Activated CD4-positive, alpha-beta T cell treated with anti-CD3 and anti-CD28 coated beads, Interleukin-2, amount 10 ng/mL, durations not matched to agents 7 days and 5 days (primary cell): ENCODE measurements around the gene XPO5. TPM values are rescaled to one million over a fixed set of nuclear protein-coding genes. Genes with fewer than 3 reads are reported as not detected.
A peak's percentile ranks its signal among the peaks of the same experiment; 100 is the strongest.

Experiments used
- CTCF ChIA-PET: fragments of 350-600 bp; sonication (Branson Sonifier 250); formaldehyde crosslinking; loops from one replicate; lab custom pipeline; 2021; ENCODE audit warnings: antibody characterized with exemption; lab: Charles Lee
- POLR2A ChIA-PET: fragments of 350-600 bp; sonication (Branson Sonifier 250); formaldehyde crosslinking; loops from one replicate; lab custom pipeline; 2021; ENCODE audit warnings: antibody characterized with exemption; lab: Charles Lee
- DNase-seq: peaks from one replicate; pipeline ENCODE4 v3.0.0-alpha.2; 2020
- H3K27ac Mint-ChIP-seq: one replicate; pipeline ENCODE4 v1.8.0; 2021; ENCODE audit warnings: mild to moderate bottlenecking, moderate library complexity, mixed read lengths
- H3K27me3 Mint-ChIP-seq: one replicate; pipeline ENCODE4 v1.8.0; 2021; ENCODE audit warnings: mixed read lengths
- H3K36me3 Mint-ChIP-seq: one replicate; pipeline ENCODE4 v1.8.0; 2021; ENCODE audit warnings: low read depth, mixed read lengths
- H3K4me1 Mint-ChIP-seq: one replicate; pipeline ENCODE4 v1.8.0; 2021; ENCODE audit warnings: mixed read lengths
- H3K4me3 Mint-ChIP-seq: one replicate; pipeline ENCODE4 v1.8.0; 2021; ENCODE audit warnings: mild to moderate bottlenecking, moderate library complexity, mixed read lengths
- H3K9me3 Mint-ChIP-seq: one replicate; pipeline ENCODE4 v1.8.0; 2021; ENCODE audit warnings: mixed read lengths
- total RNA-seq, 2 experiments: library from RNA; stranded (reverse); gene quantifications; one replicate each; pipeline ENCODE4 v1.2.3, GENCODE V29; 2021

Gene XPO5
- total RNA-seq, 2 experiments from 2014 or later = 55.5 to 60.3 TPM

- H3K9me3 Mint-ChIP-seq = no peaks in the 10 kb centered on the region
- POLR2A ChIA-PET = no interaction called here
- CTCF ChIA-PET = interaction anchor here (1.3 to 7.0 kb wide), 4 partner anchors 8 to 263 kb away, joined by 3 to 54 read pairs (median 6); partner anchors contain the start of genes DNPH1 and LRRC73
- no peak overlapping the region for H3K27ac Mint-ChIP-seq
- H3K4me1 Mint-ChIP-seq = peaks cover 19% of the 10 kb centered on the region
- no peaks in the 10 kb centered on the region for H3K27me3 Mint-ChIP-seq
- H3K36me3 Mint-ChIP-seq = no peaks in the 10 kb centered on the region
- DNase-seq = no peak
- no peak overlapping the region for H3K4me3 Mint-ChIP-seq
Measured at GRCh38 chr6:43491750-43492661, 83.8 kb downstream of the XPO5 start.

- Mint-ChIP-seq H3K4me1 (peaks cover 15% of the 10 kb centered on the region), H3K9me3 (no peaks in the 10 kb centered on the region)
- POLR2A ChIA-PET = interaction anchor here (0.6 kb wide), 1 partner anchor 110 kb away, joined by 3 read pairs; no protein-coding TSS in a partner anchor
Measured at GRCh38 chr6:43490523-43490939, 85.3 kb downstream of the XPO5 start.

GRCh38 chr6:43489277-43490072, 86.4 kb downstream of the XPO5 start:
- Mint-ChIP-seq H3K36me3 (no peaks in the 10 kb centered on the region), H3K27me3 (no peaks in the 10 kb centered on the region), H3K9me3 (no peaks in the 10 kb centered on the region), H3K27ac (no peak overlapping the region), H3K4me1 (peaks cover 6% of the 10 kb centered on the region), H3K4me3 (no peak overlapping the region)
- ChIA-PET POLR2A (interaction anchor here (0.6 kb wide), 1 partner anchor 109 kb away, joined by 3 read pairs; no protein-coding TSS in a partner anchor), CTCF (interaction anchor here (0.7 to 1.9 kb wide), 9 partner anchors 8 to 261 kb away, joined by 3 to 6 read pairs (median 3); partner anchors contain the start of genes DNPH1 and TJAP1)
- no peak for DNase-seq

More at GRCh38 chr6:43490523-43490939, 85.3 kb downstream of the XPO5 start:
- Mint-ChIP-seq H3K36me3 (no peaks in the 10 kb centered on the region), H3K4me3 (no peak overlapping the region), H3K27ac (no peak overlapping the region), H3K27me3 (no peaks in the 10 kb centered on the region)
- CTCF ChIA-PET = interaction anchor here (1.0 to 7.0 kb wide), 4 partner anchors 10 to 34 kb away, joined by 3 to 54 read pairs (median 4); partner anchors contain the start of genes LRRC73 and TJAP1
- no peak for DNase-seq

GRCh38 chr6:43488667-43489276, 87.1 kb downstream of the XPO5 start:
- H3K4me1 Mint-ChIP-seq = peaks cover under 1% of the 10 kb centered on the region
- no peak overlapping the region for H3K27ac Mint-ChIP-seq
- no peaks in the 10 kb centered on the region for H3K36me3 Mint-ChIP-seq
- POLR2A ChIA-PET = no interaction called here
- CTCF ChIA-PET = interaction anchor here (0.7 to 1.9 kb wide), 7 partner anchors 13 to 260 kb away, joined by 3 to 6 read pairs (median 3); partner anchors contain the start of gene DNPH1
- H3K27me3 Mint-ChIP-seq = no peaks in the 10 kb centered on the region
- no peak for DNase-seq
- no peaks in the 10 kb centered on the region for H3K9me3 Mint-ChIP-seq
- no peak overlapping the region for H3K4me3 Mint-ChIP-seq

- H3K27ac Mint-ChIP-seq = no peak overlapping the region
- H3K4me3 Mint-ChIP-seq = no peak overlapping the region
- H3K9me3 Mint-ChIP-seq = no peaks in the 10 kb centered on the region
- no peaks in the 10 kb centered on the region for H3K27me3 Mint-ChIP-seq
- CTCF ChIA-PET = interaction anchor here (0.7 to 4.7 kb wide), 4 partner anchors 8 to 30 kb away, joined by 3 to 19 read pairs (median 3); no protein-coding TSS in a partner anchor
- H3K4me1 Mint-ChIP-seq = peaks cover 44% of the 10 kb centered on the region
- peaks cover 12% of the 10 kb centered on the region for H3K36me3 Mint-ChIP-seq
- POLR2A ChIA-PET = no interaction called here
- DNase-seq = no peak
Measured at GRCh38 chr6:43481591-43482236, 94.1 kb downstream of the XPO5 start.

- H3K27me3 Mint-ChIP-seq = no peaks in the 10 kb centered on the region
- H3K9me3 Mint-ChIP-seq = no peaks in the 10 kb centered on the region
- H3K36me3 Mint-ChIP-seq = peaks cover 12% of the 10 kb centered on the region
- H3K4me1 Mint-ChIP-seq = peaks cover 47% of the 10 kb centered on the region
- CTCF ChIA-PET = interaction anchor here (0.7 to 1.8 kb wide), 4 partner anchors 8 to 31 kb away, joined by 3 to 4 read pairs (median 3); no protein-coding TSS in a partner anchor
- DNase-seq = no peak
- H3K4me3 Mint-ChIP-seq = no peak overlapping the region
- POLR2A ChIA-PET = no interaction called here
- H3K27ac Mint-ChIP-seq = no peak overlapping the region
Measured at GRCh38 chr6:43481075-43481474, 94.8 kb downstream of the XPO5 start.

- POLR2A ChIA-PET = interaction anchor here (0.7 kb wide), 1 partner anchor 235 kb away, joined by 3 read pairs; the partner anchor contains the start of gene TTBK1
- H3K9me3 Mint-ChIP-seq = no peaks in the 10 kb centered on the region
Measured at GRCh38 chr6:43478008-43478372, 97.8 kb downstream of the XPO5 start.

GRCh38 chr6:43477235-43478007, 98.4 kb downstream of the XPO5 start, which contains the start of gene TJAP1:
TJAP1 (plus strand) TSS chr6:43477570; CDS start chr6:43499002, 21,432 bp downstream.
- POLR2A ChIA-PET = interaction anchor here (0.6 to 0.7 kb wide), 3 partner anchors 8 to 234 kb away, joined by 3 to 9 read pairs (median 3); partner anchors contain the start of gene TTBK1
- Mint-ChIP-seq H3K4me3 (peak within 1 kb of the TSS; percentile 92), H3K36me3 (peaks cover 10% of the 10 kb centered on the region), H3K4me1 (peaks cover 47% of the 10 kb centered on the region), H3K27ac (peak within 1 kb of the TSS; percentile 94), H3K9me3 (no peaks in the 10 kb centered on the region), H3K27me3 (peaks cover 4% of the 10 kb centered on the region)
- CTCF ChIA-PET = interaction anchor here (0.6 to 1.7 kb wide), 8 partner anchors 10 to 208 kb away, joined by 3 to 5 read pairs (median 3); no protein-coding TSS in a partner anchor
- peak; percentile 96 for DNase-seq

More at GRCh38 chr6:43478008-43478372, 97.8 kb downstream of the XPO5 start:
- Mint-ChIP-seq H3K27me3 (peaks cover 2% of the 10 kb centered on the region), H3K4me3 (peak overlapping the region; percentile 92), H3K27ac (peak overlapping the region; percentile 94), H3K36me3 (peaks cover 10% of the 10 kb centered on the region), H3K4me1 (peaks cover 47% of the 10 kb centered on the region)
- CTCF ChIA-PET = interaction anchor here (0.8 to 1.1 kb wide), 3 partner anchors 10 to 30 kb away, joined by 3 to 5 read pairs (median 3); no protein-coding TSS in a partner anchor
- DNase-seq = no peak

- H3K4me1 Mint-ChIP-seq = peaks cover 41% of the 10 kb centered on the region
- peak overlapping the region; percentile 92 for H3K4me3 Mint-ChIP-seq
- CTCF ChIA-PET = interaction anchor here (0.6 to 1.7 kb wide), 6 partner anchors 9 to 208 kb away, joined by 3 to 5 read pairs (median 4); no protein-coding TSS in a partner anchor
- peak overlapping the region; percentile 71 for H3K27ac Mint-ChIP-seq
- H3K27me3 Mint-ChIP-seq = peaks cover 4% of the 10 kb centered on the region
- no peaks in the 10 kb centered on the region for H3K9me3 Mint-ChIP-seq
- DNase-seq = no peak
- POLR2A ChIA-PET = interaction anchor here (0.6 kb wide), 1 partner anchor 35 kb away, joined by 9 read pairs; no protein-coding TSS in a partner anchor
- peaks cover 8% of the 10 kb centered on the region for H3K36me3 Mint-ChIP-seq
Measured at GRCh38 chr6:43476746-43477145, 99.1 kb downstream of the XPO5 start.

- POLR2A ChIA-PET = no interaction called here
- DNase-seq = no peak
- CTCF ChIA-PET = no interaction called here
- Mint-ChIP-seq H3K4me3 (no peak overlapping the region), H3K27ac (no peak overlapping the region), H3K27me3 (peaks cover 4% of the 10 kb centered on the region), H3K4me1 (peaks cover 36% of the 10 kb centered on the region), H3K36me3 (peaks cover 6% of the 10 kb centered on the region), H3K9me3 (no peaks in the 10 kb centered on the region)
Measured at GRCh38 chr6:43475516-43475915, 100.3 kb downstream of the XPO5 start.
